Mammary epithelial cell (primary cell): ENCODE measurements around the gene ATP10B.

Experiments
- CTCF ChIP-seq, 2 donors: IDR thresholded peaks in 1 of 2; conservative IDR thresholded peaks in 1 of 2; 2 replicates each; pipeline ENCODE4 v1.5.1; 2011 to 2012; ENCODE audit warnings: inconsistent platforms in 2 of 2, low read length in 2 of 2, mild to moderate bottlenecking in 2 of 2, control low read depth in 1 of 2, low read depth in 1 of 2; ENCODE audit not compliant: insufficient read depth in 1 of 2; ENCODE audit errors: extremely low read depth in 1 of 2
- EZH2 ChIP-seq: IDR thresholded peaks from 2 replicates; pipeline ENCODE4 v1.6.1; 2012; ENCODE audit warnings: low read length, inconsistent platforms, borderline replicate concordance

GRCh38 chr5:160651692-160652645 is 200.0 kb downstream of the ATP10B start:
- no peak for TF ChIP-seq CTCF (conservative IDR thresholded peaks at IDR 0.05 in 1 of 2, IDR thresholded peaks at IDR 0.05 in 1 of 2; ENCODE audit: extremely low read depth in 1 of 2, insufficient read depth in 1 of 2, low read depth in 1 of 2, low read length in 2 of 2)
- no peak for TF ChIP-seq EZH2
